ENCODE measurements around the gene BSG.

GRCh38 chr19:609004-609346 is 36.6 kb downstream of the BSG start:
- TF ChIP-seq, protein P1, sequence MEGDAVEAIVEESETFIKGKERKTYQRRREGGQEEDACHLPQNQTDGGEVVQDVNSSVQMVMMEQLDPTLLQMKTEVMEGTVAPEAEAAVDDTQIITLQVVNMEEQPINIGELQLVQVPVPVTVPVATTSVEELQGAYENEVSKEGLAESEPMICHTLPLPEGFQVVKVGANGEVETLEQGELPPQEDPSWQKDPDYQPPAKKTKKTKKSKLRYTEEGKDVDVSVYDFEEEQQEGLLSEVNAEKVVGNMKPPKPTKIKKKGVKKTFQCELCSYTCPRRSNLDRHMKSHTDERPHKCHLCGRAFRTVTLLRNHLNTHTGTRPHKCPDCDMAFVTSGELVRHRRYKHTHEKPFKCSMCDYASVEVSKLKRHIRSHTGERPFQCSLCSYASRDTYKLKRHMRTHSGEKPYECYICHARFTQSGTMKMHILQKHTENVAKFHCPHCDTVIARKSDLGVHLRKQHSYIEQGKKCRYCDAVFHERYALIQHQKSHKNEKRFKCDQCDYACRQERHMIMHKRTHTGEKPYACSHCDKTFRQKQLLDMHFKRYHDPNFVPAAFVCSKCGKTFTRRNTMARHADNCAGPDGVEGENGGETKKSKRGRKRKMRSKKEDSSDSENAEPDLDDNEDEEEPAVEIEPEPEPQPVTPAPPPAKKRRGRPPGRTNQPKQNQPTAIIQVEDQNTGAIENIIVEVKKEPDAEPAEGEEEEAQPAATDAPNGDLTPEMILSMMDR (IDR thresholded peaks at IDR 0.05), result no peak
- TF ChIP-seq POLR2A (IDR thresholded peaks at IDR 0.05) (no peak), POLR2AphosphoS5 (IDR thresholded peaks at IDR 0.05) (no peak)

All from prostate gland (tissue), 2 donors.